Measurements from ENCODE around the gene SIGLEC8. TPM values are rescaled to one million over a fixed set of nuclear protein-coding genes. Genes with fewer than 3 reads are reported as not detected.
"Not testable (repeated sequence)": the region's sequence is repeated elsewhere in the genome, so short reads cannot be mapped to it uniquely, and the experiment has no call there.

Gene SIGLEC8
- total RNA-seq, 1 experiment from 2014 or later, result not detected

DNA sequence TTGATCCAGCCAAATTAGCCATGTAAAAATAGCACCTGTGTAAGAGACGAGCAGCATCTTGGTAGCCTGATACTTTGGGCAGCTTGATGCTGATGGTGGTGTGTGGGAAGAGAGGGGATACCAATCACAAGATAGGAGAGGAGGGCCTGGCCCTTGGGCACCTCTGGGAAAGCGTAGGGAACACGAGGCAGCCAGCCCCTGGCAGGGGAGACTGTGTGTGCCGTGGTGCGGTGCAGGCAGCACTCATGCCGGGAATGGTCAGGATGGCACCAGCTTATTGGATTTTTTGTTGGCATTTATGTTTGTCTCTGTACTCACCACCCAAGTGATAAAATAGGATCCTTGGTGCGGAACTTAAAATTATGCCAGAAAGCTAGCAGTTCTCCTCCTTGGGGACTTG lies 10.2 kb downstream of the SIGLEC8 start:
- peaks cover 9% of the 10 kb centered on the region for H3K9me3 Mint-ChIP-seq (ENCODE audit: unreplicated experiment)
- no peak overlapping the region for H3K27ac Mint-ChIP-seq (ENCODE audit: unreplicated experiment)
- H3K9me3 ChIP-seq, result peaks cover 3% of the 10 kb centered on the region; the same call in 1 of the 2 replicates
- TF ChIP-seq CTCF (IDR thresholded peaks at IDR 0.05; ENCODE audit: insufficient read depth in 1 of 2, low read depth in 1 of 2, low read length in 1 of 2, severe bottlenecking in 1 of 2, unreplicated experiment in 1 of 2), result no peak
- no peaks in the 10 kb centered on the region for H3K36me3 ChIP-seq (ENCODE audit: control insufficient read depth, insufficient read depth, low read length)
- H3K4me1 Mint-ChIP-seq (ENCODE audit: low read depth, unreplicated experiment), result no peaks in the 10 kb centered on the region
- peaks cover 9% of the 10 kb centered on the region for H3K27me3 Mint-ChIP-seq (ENCODE audit: insufficient read depth, unreplicated experiment)
- no peak for DNase-seq
- POLR2A ChIA-PET, result no interaction called here
- no peaks in the 10 kb centered on the region for H3K36me3 Mint-ChIP-seq (ENCODE audit: insufficient read depth, unreplicated experiment)
- CTCF ChIA-PET, result no interaction called here
- no peaks in the 10 kb centered on the region for H3K4me1 ChIP-seq
- intact Hi-C loops (cut with micrococcal nuclease; ENCODE audit: unreplicated experiment), result no loop called here
- no TSS peak for BruUV-seq (replicated peaks)
- no peaks in the 10 kb centered on the region for H3K27me3 ChIP-seq (replicated peaks; ENCODE audit: control insufficient read depth, insufficient read depth, low read length)
- H3K4me3 Mint-ChIP-seq (ENCODE audit: unreplicated experiment), result no peak overlapping the region
- no peak overlapping the region for H3K4me3 ChIP-seq (ENCODE audit: low read depth, low read length)

DNA sequence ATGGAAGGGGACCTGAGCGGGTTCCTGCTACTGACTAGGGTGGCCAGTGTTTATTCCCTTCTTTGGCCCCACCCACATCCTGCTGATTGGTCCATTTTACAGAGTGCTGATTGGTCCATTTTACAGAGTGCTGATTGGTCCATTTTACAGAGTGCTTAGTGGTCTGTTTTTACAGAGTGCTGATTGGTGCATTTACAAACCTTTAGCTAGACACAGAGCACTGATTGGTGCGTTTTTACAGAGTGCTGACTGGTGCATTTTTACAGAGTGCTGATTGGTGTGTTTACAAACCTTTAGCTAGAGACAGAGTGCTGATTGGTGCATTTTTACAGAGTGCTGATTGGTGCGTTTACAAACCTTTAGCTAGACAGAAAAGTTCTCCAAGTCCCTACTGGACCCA lies 10.7 kb downstream of the SIGLEC8 start:
- POLR2A ChIA-PET; H3K27me3 ChIP-seq (replicated peaks; ENCODE audit: control insufficient read depth, insufficient read depth, low read length); DNase-seq; H3K36me3 Mint-ChIP-seq (ENCODE audit: insufficient read depth, unreplicated experiment); H3K4me3 Mint-ChIP-seq (ENCODE audit: unreplicated experiment); BruUV-seq (replicated peaks); H3K27ac Mint-ChIP-seq (ENCODE audit: unreplicated experiment); H3K9me3 ChIP-seq; H3K4me1 ChIP-seq; H3K4me1 Mint-ChIP-seq (ENCODE audit: low read depth, unreplicated experiment); H3K9me3 Mint-ChIP-seq (ENCODE audit: unreplicated experiment); H3K36me3 ChIP-seq (ENCODE audit: control insufficient read depth, insufficient read depth, low read length); intact Hi-C loops (cut with micrococcal nuclease; ENCODE audit: unreplicated experiment); CTCF ChIA-PET; H3K4me3 ChIP-seq (ENCODE audit: low read depth, low read length): not testable (repeated sequence)
- H3K27me3 Mint-ChIP-seq (ENCODE audit: insufficient read depth, unreplicated experiment), result peaks cover 11% of the 10 kb centered on the region

- intact Hi-C loops (cut with micrococcal nuclease; ENCODE audit: unreplicated experiment), result no loop called here
- ChIA-PET POLR2A (no interaction called here), CTCF (interaction anchor here (0.8 kb wide), 1 partner anchor 215 kb away, joined by 3 read pairs; no protein-coding TSS in a partner anchor)
- H3K27me3 ChIP-seq (replicated peaks; ENCODE audit: control insufficient read depth, insufficient read depth, low read length), result no peaks in the 10 kb centered on the region
- TF ChIP-seq CTCF (IDR thresholded peaks at IDR 0.05; ENCODE audit: insufficient read depth in 1 of 2, low read depth in 1 of 2, low read length in 1 of 2, severe bottlenecking in 1 of 2, unreplicated experiment in 1 of 2), result no peak
- Mint-ChIP-seq H3K4me3 (ENCODE audit: unreplicated experiment) (no peak overlapping the region), H3K36me3 (ENCODE audit: insufficient read depth, unreplicated experiment) (no peaks in the 10 kb centered on the region), H3K4me1 (ENCODE audit: low read depth, unreplicated experiment) (no peaks in the 10 kb centered on the region), H3K9me3 (ENCODE audit: unreplicated experiment) (no peaks in the 10 kb centered on the region), H3K27ac (ENCODE audit: unreplicated experiment) (no peak overlapping the region), H3K27me3 (ENCODE audit: insufficient read depth, unreplicated experiment) (peaks cover 13% of the 10 kb centered on the region)
- H3K9me3 ChIP-seq, result no peaks in the 10 kb centered on the region
- H3K36me3 ChIP-seq (ENCODE audit: control insufficient read depth, insufficient read depth, low read length), result no peaks in the 10 kb centered on the region
- DNase-seq, result no peak
- peaks cover 7% of the 10 kb centered on the region for H3K4me1 ChIP-seq
- no peak overlapping the region for H3K4me3 ChIP-seq (ENCODE audit: low read depth, low read length)
- no TSS peak for BruUV-seq (replicated peaks)
Observed at GRCh38 chr19:51441410-51442390, 16.6 kb downstream of the SIGLEC8 start.
